CD4-positive, alpha-beta T cell treated with Interferon gamma for 1 hour (primary cell): Measurements from ENCODE around the gene GTPBP2.
"Not testable (repeated sequence)": the region's sequence is repeated elsewhere in the genome, so short reads cannot be mapped to it uniquely, and the experiment has no call there.

Experiments used
- DNase-seq: peaks from one replicate; pipeline ENCODE4 v3.0.0-alpha.2; 2020

The GTPBP2 gene

DNA sequence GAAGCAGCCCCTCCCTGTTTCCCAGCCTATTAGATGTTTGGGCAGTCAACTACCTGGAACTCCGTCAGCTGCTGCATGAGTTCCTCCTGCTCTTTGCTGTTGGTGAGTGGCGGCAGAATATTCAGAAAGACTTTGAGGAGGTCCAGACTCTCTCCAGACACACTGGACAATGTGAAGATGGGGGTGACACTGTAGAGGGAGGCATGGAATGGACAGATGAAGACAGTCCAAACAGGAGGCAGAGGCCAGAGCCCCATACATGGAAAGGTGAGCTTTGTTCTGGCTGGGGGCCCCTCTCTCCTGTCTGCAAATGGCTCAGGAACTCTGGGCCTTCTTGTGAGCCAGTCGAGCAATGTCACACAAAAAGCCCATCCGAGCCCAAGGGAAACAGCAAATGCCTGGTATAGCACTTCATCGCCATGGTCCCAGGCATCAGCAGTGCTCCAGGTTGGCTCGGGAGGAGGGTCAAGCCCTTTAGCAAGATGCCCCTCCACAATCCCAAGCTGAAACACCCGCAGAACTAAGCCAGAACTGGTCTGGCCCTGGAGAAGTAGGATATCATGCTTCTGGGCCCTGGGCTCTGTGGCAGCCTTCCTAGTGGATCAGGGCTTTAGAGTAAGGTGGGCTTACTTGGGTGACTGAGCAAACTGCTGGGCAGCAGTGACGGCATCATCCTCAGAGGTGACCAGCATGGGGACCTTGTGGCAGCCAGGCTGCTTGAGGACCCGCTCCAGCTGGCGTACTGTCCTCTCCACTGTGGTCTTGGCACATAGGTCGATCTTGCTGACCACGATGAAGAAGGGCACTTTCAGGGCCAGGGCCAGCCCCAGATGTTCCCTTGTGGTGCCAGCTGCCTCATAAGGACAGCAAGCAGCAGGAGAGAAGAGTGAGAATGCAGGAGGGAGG is 4.9 kb downstream of the GTPBP2 start:
- no peak for DNase-seq

GRCh38 chr6:43622541-43622940 is 6.5 kb downstream of the GTPBP2 start:
- DNase-seq, result no peak

DNA sequence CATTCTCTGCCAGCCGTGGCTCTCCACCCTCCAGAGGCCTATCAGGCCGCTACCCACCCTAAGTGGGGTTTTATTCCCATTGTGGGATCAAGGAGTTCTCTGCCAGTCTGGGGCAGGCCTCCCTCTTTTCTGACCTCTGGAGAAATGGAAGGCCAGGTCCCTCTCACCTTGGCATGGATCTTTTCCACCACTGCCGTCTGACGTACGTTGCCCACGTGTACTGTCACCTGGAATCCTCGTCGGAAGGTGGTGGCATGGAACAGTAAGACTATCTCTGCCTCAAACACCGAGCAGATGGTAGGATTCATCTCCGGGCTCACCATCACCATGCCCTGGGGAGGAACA is 7.3 kb downstream of the GTPBP2 start:
- no peak for DNase-seq

DNA sequence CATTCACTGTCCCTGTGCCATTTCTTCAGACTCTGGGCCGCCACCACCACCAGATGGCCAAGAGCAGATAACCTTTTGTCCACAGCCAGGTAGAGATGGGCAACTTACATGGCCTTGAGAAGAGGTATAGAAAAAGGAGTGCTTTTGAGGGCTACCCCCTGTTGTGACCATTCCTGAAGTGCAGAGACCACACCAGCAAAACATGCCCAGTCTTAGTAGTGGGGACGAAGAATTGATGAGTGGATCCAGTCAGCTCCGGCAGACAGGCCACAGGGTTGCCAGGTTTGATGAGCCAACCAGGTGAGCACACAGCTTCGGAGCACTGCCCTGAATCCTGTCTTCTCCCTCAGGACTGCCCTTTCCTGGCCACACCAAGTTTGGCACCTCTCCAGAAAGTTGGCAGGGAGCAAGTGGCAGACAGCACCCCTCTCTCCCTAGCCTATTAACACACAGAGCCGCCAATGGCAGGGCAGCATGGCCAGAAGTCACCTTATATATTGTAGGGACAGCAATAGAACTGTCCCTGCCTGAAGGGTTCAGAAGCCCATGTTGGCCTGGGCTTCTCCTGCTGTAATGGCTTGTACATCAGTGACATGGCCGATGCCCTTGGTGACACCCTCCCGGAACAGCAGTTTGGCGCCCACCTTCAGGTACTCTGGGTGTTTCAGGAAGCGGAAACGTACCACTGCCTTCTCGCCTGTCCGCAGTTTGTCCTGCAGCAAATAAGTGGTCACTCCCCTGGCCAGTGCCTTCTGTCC is 7.8 kb downstream of the GTPBP2 start:
- no peak for DNase-seq

- no peak for DNase-seq
Observed at GRCh38 chr6:43616725-43617472, 12.2 kb downstream of the GTPBP2 start.

DNA sequence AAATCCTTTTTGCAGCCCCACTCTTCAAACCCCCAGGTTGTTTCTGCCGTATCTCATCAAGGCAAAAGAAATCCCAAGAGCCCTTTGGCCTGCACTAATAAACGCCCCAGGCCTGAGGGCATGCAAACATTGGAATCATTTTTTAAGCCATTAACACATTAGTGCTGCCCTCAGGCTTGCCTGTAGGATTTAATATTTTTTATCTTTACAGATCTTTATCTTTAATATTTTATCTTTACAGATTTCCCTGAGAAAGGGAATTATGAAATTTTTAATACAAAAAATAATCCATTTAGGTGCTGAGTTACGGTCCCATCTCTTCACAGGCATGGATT is 14.7 kb downstream of the GTPBP2 start:
- no peak for DNase-seq

DNA sequence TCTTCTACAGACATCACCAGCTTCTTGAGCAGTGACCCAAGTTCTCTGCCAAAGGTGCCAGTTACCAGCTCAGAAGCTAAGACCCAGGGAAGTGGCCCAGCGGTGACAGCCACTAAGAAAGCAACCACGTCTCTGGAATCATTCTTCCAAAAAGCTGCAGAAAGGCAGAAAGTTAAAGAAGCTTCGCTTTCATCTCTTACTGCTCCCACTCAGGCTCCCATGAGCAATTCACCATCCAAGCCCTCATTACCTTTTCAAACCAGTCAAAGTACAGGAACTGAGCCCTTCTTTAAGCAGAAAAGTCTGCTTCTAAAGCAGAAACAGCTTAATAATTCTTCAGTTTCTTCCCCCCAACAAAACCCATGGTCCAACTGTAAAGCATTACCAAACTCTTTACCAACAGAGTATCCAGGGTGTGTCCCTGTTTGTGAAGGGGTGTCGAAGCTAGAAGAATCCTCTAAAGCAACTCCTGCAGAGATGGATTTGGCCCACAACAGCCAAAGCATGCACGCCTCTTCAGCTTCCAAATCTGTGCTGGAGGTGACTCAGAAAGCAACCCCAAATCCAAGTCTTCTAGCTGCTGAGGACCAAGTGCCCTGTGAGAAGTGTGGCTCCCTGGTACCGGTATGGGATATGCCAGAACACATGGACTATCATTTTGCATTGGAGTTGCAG is 15.2 kb downstream of the GTPBP2 start:
- DNase-seq, result no peak

GRCh38 chr6:43610431-43610830 is 18.6 kb downstream of the GTPBP2 start:
- DNase-seq, result no peak

- no peak for DNase-seq
Observed at GRCh38 chr6:43609402-43609801, 19.7 kb downstream of the GTPBP2 start.

DNA sequence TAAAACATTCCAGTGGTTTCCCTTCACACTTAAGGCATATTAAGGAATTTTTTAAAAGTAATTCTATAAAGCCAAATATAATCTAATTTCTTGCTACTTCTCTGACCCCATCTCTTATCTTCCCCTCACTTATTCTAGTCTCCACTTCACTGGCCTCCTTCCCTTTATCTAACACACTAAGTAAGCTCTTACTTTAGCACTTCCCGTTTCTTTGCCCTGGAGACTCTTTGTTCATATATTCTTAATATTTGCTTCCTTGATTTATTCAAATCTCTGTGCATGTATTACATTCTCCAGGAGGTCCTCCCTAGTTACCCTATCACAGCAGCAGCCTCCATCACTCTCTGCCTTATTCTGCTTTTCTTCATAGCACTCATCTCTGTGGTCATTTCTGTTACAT is 20.3 kb downstream of the GTPBP2 start:
- DNase-seq, result no peak

DNA sequence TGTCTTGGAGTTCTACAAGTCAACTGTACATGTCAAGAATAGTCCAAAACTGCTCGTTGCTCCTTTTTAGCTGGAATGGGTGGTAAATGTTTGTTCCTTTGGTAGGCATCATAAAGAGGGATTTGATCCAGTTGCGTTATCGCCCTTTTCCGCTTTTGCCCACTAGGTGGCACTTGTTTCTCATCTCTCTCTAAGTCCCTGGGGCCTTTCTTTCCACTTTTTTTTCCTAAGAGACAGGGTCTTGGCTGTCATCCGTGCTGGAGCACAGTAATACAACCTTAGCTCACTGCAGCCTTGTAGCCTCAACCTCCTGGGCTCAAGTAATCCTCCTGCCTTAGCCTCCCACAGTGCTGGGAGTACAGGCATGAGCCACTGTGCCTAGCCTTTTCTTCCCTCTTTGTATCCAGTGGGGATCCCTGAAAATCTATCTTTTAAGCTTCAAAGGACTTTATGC is 20.7 kb downstream of the GTPBP2 start:
- peak; percentile 34 for DNase-seq

DNA sequence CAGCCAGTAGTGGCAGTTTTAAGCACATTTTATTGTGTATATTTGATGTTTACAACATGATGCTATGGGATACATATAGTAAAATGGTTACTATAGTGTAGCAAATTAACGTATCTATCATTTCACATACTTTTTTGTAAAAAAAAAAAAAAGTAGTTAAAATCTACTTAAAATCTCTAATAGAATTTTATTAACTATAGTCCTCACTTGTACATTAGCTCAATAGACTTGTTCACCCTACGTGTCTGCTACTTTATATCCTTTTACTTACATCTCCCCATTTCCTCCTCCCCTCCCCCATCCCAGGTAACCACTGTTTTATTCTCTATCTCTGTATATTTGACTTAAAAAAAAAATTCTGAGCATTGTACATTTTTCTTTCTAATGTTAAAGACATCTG is 23.0 kb downstream of the GTPBP2 start:
- DNase-seq, result no peak

DNA sequence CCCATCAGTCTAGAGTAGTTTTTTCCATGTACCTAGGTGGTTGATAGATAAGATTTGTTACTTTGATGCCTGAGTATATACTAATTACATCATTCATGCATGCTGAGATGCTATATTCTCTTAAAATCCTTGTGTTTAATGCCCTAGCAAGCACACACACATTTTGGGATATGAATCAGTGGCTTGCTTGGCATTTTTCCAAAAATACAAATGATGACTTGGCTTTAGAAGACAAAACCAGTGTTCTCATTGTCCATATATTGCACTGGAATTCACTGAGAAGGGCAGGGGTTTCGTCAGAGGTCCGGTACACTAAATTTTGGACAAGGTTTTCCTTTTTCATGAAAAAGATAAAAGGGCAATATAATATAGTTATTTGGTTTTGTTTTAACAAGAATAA is 24.9 kb downstream of the GTPBP2 start:
- no peak for DNase-seq

- DNase-seq, result no peak
Observed at GRCh38 chr6:43600595-43600994, 28.5 kb downstream of the GTPBP2 start.

DNA sequence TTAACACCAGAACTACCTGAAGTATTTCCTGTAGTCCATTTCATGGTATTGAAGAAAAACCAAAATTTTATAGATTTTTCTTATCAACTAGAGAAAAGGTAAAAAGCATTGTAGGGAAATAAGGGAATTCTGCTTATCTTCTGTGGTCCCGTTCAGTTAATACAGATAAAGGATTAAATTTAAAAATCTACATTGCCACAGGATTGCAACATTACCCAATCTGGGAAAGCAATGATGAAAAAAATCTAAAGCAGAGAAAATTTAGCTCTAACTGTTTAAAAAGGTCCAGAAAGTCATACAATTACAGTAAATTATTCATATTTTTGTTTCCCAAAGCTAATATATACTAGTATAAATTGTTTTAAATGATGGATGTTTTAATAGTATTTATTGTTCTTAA is 35.1 kb downstream of the GTPBP2 start:
- DNase-seq, result no peak

DNA sequence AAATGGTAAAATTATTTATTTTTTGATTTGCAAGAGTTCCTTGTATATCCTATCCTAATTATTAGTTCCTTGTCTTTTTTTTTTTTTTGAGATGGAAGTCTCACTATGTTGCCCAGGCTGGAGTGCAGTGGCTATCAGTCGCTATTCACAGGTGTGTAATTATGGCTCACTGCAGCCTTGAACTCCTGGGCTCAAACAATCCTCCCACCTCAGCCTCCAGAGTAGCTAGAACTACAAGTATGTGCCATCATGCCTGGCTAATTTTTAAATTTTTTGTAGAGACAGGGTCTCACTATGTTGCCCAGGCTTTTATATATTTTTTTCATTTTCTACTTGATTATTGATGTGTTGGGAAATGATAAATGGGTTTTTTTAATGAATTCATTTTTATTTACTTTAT is 39.5 kb downstream of the GTPBP2 start:
- not testable (repeated sequence) for DNase-seq

- no peak for DNase-seq
Observed at GRCh38 chr6:43588194-43588593, 40.9 kb downstream of the GTPBP2 start.

DNA sequence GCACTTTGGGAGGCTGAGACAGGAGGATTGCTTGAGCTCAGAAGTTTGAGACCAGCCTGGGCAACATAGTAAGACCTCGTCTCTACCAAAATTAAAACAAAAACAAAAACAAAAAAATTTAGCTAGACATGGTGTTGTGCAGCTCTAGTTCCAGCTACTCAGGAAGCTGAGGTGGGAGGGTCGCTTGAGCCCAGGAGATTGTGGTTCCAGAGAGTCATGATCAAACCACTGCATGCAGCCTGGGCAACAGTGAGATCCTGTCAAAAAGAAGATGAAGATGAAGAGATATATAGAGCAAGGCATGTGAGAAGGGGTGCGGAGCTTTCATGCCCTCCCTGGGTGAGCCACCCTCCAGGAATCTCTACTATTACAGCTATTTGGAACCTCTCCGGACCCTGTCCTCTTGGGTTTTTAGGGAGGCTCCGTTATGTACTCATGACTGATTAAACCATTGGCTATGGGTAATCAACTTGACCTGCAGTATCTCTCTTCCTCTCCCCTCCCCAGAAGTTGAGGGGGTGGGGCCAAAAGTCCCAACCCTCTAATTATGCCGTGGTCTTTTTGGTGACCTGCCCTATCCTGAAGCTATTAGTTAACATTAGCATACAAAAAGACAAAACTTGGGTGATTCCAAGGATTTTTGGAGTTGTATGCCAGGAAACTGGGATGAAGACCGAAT is 44.0 kb downstream of the GTPBP2 start:
- no peak for DNase-seq

- no peak for DNase-seq
Observed at GRCh38 chr6:43582911-43583310, 46.2 kb downstream of the GTPBP2 start.

- no peak for DNase-seq
Observed at GRCh38 chr6:43579171-43579570, 49.9 kb downstream of the GTPBP2 start.

DNA sequence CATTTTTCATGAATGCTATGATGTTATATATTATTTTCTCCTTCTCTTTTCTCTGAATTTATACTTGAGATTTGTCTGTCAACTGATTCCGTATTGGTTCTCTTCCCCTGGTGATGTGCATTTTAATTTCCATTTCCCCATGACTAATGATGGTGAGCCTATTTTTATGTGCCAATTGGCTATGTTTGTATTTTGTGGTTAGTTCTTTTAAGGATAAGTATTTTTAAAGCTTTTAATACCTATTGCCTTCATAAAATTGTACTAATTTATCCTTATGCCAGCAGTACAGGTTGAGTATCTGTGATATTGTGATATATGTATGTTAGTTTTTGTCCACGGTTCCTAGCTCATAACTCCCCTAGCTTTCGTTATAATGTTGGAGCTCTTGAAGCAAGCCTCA is 50.3 kb downstream of the GTPBP2 start:
- no peak for DNase-seq

- peak; percentile 92 for DNase-seq
Observed at GRCh38 chr6:43575772-43576551, 53.1 kb downstream of the GTPBP2 start, which contains the start of the genes POLH and XPO5. Gene POLH (plus strand): TSS chr6:43576185. CDS start chr6:43582320, 6,135 bp downstream. Gene XPO5 (minus strand): TSS chr6:43576038. CDS start chr6:43575864, 174 bp downstream.
